Activated naive CD8-positive, alpha-beta T cell treated with anti-CD3 and anti-CD28 coated beads, Interleukin-2, amount 50 U/mL, for 24 hours (primary cell): ENCODE data around the gene PDX1.

Source experiments
- ATAC-seq: fragments of 150-1000 bp; cut with Tn5 transposase; one replicate; pipeline ENCODE4 v1.10.0; 2021
- DNase-seq: peaks from one replicate; pipeline ENCODE4 v3.0.0; 2021
- H3K27ac Mint-ChIP-seq: one replicate; pipeline ENCODE4 v1.8.0; 2021; ENCODE audit warnings: mild to moderate bottlenecking, mixed read lengths
- H3K27me3 Mint-ChIP-seq: one replicate; pipeline ENCODE4 v1.8.0; 2021; ENCODE audit warnings: mixed read lengths
- H3K36me3 Mint-ChIP-seq: one replicate; pipeline ENCODE4 v1.8.0; 2021; ENCODE audit warnings: low read depth, mixed read lengths
- H3K4me1 Mint-ChIP-seq: one replicate; pipeline ENCODE4 v1.8.0; 2021; ENCODE audit warnings: mixed read lengths
- H3K4me3 Mint-ChIP-seq: one replicate; pipeline ENCODE4 v1.8.0; 2021; ENCODE audit warnings: mild to moderate bottlenecking, moderate library complexity, mixed read lengths
- H3K9me3 Mint-ChIP-seq: one replicate; pipeline ENCODE4 v1.8.0; 2021; ENCODE audit warnings: mixed read lengths

The PDX1 gene

GRCh38 chr13:27968316-27969081 lies 48.7 kb downstream of the PDX1 start:
- H3K9me3 Mint-ChIP-seq = no peaks in the 10 kb centered on the region
- H3K36me3 Mint-ChIP-seq = no peaks in the 10 kb centered on the region
- H3K27ac Mint-ChIP-seq = no peak overlapping the region
- DNase-seq = no peak
- peaks cover 16% of the 10 kb centered on the region for H3K4me1 Mint-ChIP-seq
- no peak overlapping the region for H3K4me3 Mint-ChIP-seq
- no peak for ATAC-seq
- peaks cover 81% of the 10 kb centered on the region for H3K27me3 Mint-ChIP-seq

GRCh38 chr13:27969082-27969865 lies 49.5 kb downstream of the PDX1 start, which contains the start of gene CDX2:
TSS of gene CDX2 (minus strand) at chr13:27969315. CDS start at chr13:27969006, 309 bp downstream.
- no peak for DNase-seq
- no peak for ATAC-seq
- H3K4me3 Mint-ChIP-seq = no peak within 1 kb of the TSS
- H3K27me3 Mint-ChIP-seq = peaks cover 82% of the 10 kb centered on the region
- H3K27ac Mint-ChIP-seq = peak within 1 kb of the TSS; percentile 1
- no peaks in the 10 kb centered on the region for H3K9me3 Mint-ChIP-seq
- peaks cover 16% of the 10 kb centered on the region for H3K4me1 Mint-ChIP-seq
- H3K36me3 Mint-ChIP-seq = no peaks in the 10 kb centered on the region

GRCh38 chr13:27969866-27970229 lies 50.0 kb downstream of the PDX1 start:
- Mint-ChIP-seq H3K36me3 (no peaks in the 10 kb centered on the region), H3K9me3 (no peaks in the 10 kb centered on the region), H3K27ac (no peak overlapping the region), H3K27me3 (peaks cover 82% of the 10 kb centered on the region), H3K4me1 (peaks cover 16% of the 10 kb centered on the region), H3K4me3 (no peak overlapping the region)
- ATAC-seq = no peak
- DNase-seq = no peak

GRCh38 chr13:27970382-27971235 lies 50.8 kb downstream of the PDX1 start:
- no peak overlapping the region for H3K27ac Mint-ChIP-seq
- no peak overlapping the region for H3K4me3 Mint-ChIP-seq
- peaks cover 82% of the 10 kb centered on the region for H3K27me3 Mint-ChIP-seq
- no peak for DNase-seq
- ATAC-seq = no peak
- H3K9me3 Mint-ChIP-seq = no peaks in the 10 kb centered on the region
- H3K36me3 Mint-ChIP-seq = no peaks in the 10 kb centered on the region
- peaks cover 20% of the 10 kb centered on the region for H3K4me1 Mint-ChIP-seq

GRCh38 chr13:27971236-27971645 lies 51.4 kb downstream of the PDX1 start:
- ATAC-seq = no peak
- Mint-ChIP-seq H3K9me3 (no peaks in the 10 kb centered on the region), H3K4me1 (peaks cover 22% of the 10 kb centered on the region), H3K4me3 (no peak overlapping the region), H3K27me3 (peaks cover 81% of the 10 kb centered on the region), H3K27ac (no peak overlapping the region), H3K36me3 (no peaks in the 10 kb centered on the region)
- no peak for DNase-seq

- H3K4me1 Mint-ChIP-seq = peaks cover 22% of the 10 kb centered on the region
- peaks cover 80% of the 10 kb centered on the region for H3K27me3 Mint-ChIP-seq
- DNase-seq (no peak), ATAC-seq (no peak)
- no peak overlapping the region for H3K27ac Mint-ChIP-seq
- H3K4me3 Mint-ChIP-seq = no peak overlapping the region
- H3K9me3 Mint-ChIP-seq = no peaks in the 10 kb centered on the region
- H3K36me3 Mint-ChIP-seq = no peaks in the 10 kb centered on the region
Measured at GRCh38 chr13:27971776-27972477, 52.1 kb downstream of the PDX1 start.

- Mint-ChIP-seq H3K27me3 (peaks cover 79% of the 10 kb centered on the region), H3K4me3 (no peak overlapping the region), H3K36me3 (no peaks in the 10 kb centered on the region), H3K9me3 (no peaks in the 10 kb centered on the region), H3K4me1 (peaks cover 17% of the 10 kb centered on the region), H3K27ac (no peak overlapping the region)
- no peak for ATAC-seq
- DNase-seq = no peak
Measured at GRCh38 chr13:27972478-27972820, 52.6 kb downstream of the PDX1 start.

- peaks cover 15% of the 10 kb centered on the region for H3K4me1 Mint-ChIP-seq
- H3K36me3 Mint-ChIP-seq = no peaks in the 10 kb centered on the region
- H3K9me3 Mint-ChIP-seq = no peaks in the 10 kb centered on the region
- no peak overlapping the region for H3K4me3 Mint-ChIP-seq
- no peak for DNase-seq
- H3K27me3 Mint-ChIP-seq = peaks cover 76% of the 10 kb centered on the region
- no peak for ATAC-seq
- no peak overlapping the region for H3K27ac Mint-ChIP-seq
Measured at GRCh38 chr13:27973291-27973690, 53.5 kb downstream of the PDX1 start.

- H3K36me3 Mint-ChIP-seq = no peaks in the 10 kb centered on the region
- H3K9me3 Mint-ChIP-seq = no peaks in the 10 kb centered on the region
- H3K4me1 Mint-ChIP-seq = peaks cover 21% of the 10 kb centered on the region
- no peak overlapping the region for H3K27ac Mint-ChIP-seq
- H3K27me3 Mint-ChIP-seq = peaks cover 83% of the 10 kb centered on the region
- no peak overlapping the region for H3K4me3 Mint-ChIP-seq
- DNase-seq = no peak
- ATAC-seq = no peak
Measured at GRCh38 chr13:27973961-27974662, 54.3 kb downstream of the PDX1 start.
